SJSA1 (cell line): ENCODE measurements around the gene OPRM1. TPM values are rescaled to one million over a fixed set of nuclear protein-coding genes. Genes with fewer than 3 reads are reported as not detected.
A peak's percentile ranks its signal among the peaks of the same experiment; 100 is the strongest.

Source experiments
- DNase-seq, 2 experiments: peaks; one replicate each; pipeline ENCODE4 v3.0.0-alpha.2; 2015 to 2020; ENCODE audit warnings: low spot score in 2 of 2, low read depth in 1 of 2
- H3K27ac ChIP-seq: fragments of 250-450 bp; sonication (Bioruptor Pico); 2 replicates; pipeline ENCODE4 v1.5.1; 2020; ENCODE audit warnings: mild to moderate bottlenecking, moderate library complexity
- H3K27me3 ChIP-seq: fragments of 250-450 bp; sonication (Bioruptor Pico); replicated peaks from 2 replicates; pipeline ENCODE4 v1.5.1; 2020; ENCODE audit warnings: mild to moderate bottlenecking, moderate library complexity
- H3K36me3 ChIP-seq: fragments of 250-450 bp; sonication (Bioruptor Pico); 2 replicates; pipeline ENCODE4 v1.5.1; 2020; ENCODE audit warnings: mild to moderate bottlenecking
- H3K4me1 ChIP-seq: fragments of 250-450 bp; sonication (Bioruptor Pico); replicated peaks from 2 replicates; pipeline ENCODE4 v1.6.1; 2021; ENCODE audit warnings: mild to moderate bottlenecking
- H3K4me3 ChIP-seq: fragments of 250-450 bp; sonication (Bioruptor Pico); 2 replicates; pipeline ENCODE4 v1.5.1; 2020; ENCODE audit warnings: mild to moderate bottlenecking
- H3K9me3 ChIP-seq: fragments of 250-450 bp; sonication (Bioruptor Pico); replicated peaks from 2 replicates; pipeline ENCODE4 v1.5.1; 2020; ENCODE audit warnings: mild to moderate bottlenecking
- total RNA-seq: library from RNA; depleted of rRNA; stranded (reverse); fragments of >200 nt; shearing (Covaris generic); gene quantifications from 2 replicates; pipeline ENCODE4 v1.2.3, GENCODE V29; 2014; rRNA removed

The OPRM1 gene
- total RNA-seq, result not detected in 2 replicates

DNA sequence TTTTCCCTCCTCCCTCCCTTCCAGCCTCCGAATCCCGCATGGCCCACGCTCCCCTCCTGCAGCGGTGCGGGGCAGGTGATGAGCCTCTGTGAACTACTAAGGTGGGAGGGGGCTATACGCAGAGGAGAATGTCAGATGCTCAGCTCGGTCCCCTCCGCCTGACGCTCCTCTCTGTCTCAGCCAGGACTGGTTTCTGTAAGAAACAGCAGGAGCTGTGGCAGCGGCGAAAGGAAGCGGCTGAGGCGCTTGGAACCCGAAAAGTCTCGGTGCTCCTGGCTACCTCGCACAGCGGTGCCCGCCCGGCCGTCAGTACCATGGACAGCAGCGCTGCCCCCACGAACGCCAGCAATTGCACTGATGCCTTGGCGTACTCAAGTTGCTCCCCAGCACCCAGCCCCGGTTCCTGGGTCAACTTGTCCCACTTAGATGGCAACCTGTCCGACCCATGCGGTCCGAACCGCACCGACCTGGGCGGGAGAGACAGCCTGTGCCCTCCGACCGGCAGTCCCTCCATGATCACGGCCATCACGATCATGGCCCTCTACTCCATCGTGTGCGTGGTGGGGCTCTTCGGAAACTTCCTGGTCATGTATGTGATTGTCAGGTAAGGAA lies at the start of gene OPRM1:
Gene OPRM1 (plus strand): TSS at position 10 of the 612 bp plus-strand sequence. CDS start 305 bp downstream, at position 315.
- H3K4me3 ChIP-seq, result no peak within 1 kb of the TSS
- H3K27me3 ChIP-seq, result no peaks in the 10 kb centered on the region
- peak in 1 of 2 experiments; percentile 49 for DNase-seq
- no peaks in the 10 kb centered on the region for H3K4me1 ChIP-seq
- H3K27ac ChIP-seq, result no peak within 1 kb of the TSS
- no peaks in the 10 kb centered on the region for H3K36me3 ChIP-seq
- no peaks in the 10 kb centered on the region for H3K9me3 ChIP-seq

DNA sequence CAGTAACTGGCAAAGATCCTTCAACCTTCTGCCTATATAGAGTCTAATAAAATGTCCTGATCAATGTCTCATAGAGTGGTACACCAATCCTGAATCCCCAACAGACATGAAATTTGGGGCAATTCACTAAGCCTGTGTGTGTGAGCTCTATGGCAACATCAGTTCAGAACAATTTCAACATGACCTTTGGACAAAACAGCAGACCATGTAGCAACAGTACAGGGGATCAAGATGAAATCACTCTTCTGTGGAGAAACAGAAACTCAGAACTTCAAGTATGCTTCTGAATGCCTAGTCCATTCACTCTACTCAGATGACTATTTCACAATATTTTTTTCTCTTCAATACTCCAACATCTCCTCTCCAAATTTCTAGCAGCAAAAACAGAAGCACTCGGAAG lies 49.1 kb upstream of the OPRM1 start:
- no peaks in the 10 kb centered on the region for H3K9me3 ChIP-seq
- no peak overlapping the region for H3K27ac ChIP-seq
- H3K27me3 ChIP-seq, result no peaks in the 10 kb centered on the region; the same call in none of the 2 replicates
- H3K4me1 ChIP-seq, result no peaks in the 10 kb centered on the region
- H3K36me3 ChIP-seq, result no peaks in the 10 kb centered on the region
- DNase-seq, result no peak
- H3K4me3 ChIP-seq, result no peak overlapping the region

DNA sequence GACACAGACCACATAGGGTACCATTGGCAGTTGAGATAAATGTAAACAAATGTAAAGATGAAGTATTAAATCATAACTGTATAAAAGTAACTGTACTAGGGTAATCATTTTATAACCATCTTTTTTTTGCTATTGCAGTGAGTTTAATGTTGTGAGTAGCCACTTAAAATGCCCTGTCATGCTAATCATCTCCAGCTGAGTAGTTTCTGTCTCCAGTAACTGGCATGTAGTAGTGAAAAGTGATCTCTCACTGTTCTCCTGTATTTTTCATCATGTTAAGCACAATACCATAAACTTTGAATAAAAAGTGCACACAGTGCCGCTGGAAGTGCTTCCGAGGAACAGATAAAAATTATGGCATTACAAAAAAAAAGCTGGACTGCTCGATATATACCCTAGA lies 45.0 kb upstream of the OPRM1 start:
- Histone ChIP-seq H3K27ac (no peak overlapping the region), H3K27me3 (no peaks in the 10 kb centered on the region), H3K36me3 (no peaks in the 10 kb centered on the region), H3K4me3 (no peak overlapping the region), H3K9me3 (no peaks in the 10 kb centered on the region), H3K4me1 (no peaks in the 10 kb centered on the region)
- no peak for DNase-seq

DNA sequence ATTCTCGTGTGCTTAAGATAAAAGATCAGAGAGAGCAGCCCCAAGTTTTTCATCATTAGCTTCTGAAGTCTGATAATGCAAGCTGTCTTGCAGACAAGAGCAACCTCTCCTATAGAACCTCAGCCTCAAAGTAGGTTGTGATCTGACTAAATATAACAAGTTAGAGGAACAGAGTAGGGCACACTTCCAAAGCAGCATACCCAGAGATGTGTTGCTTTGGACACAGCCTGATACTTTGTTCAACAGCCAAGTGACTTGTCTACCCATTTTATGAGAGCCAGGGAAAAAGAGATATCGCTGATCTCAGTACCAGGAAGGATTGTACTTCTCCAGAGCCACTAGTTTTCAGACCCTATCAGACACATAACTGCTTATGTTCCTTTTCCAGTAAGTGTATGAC lies 44.2 kb upstream of the OPRM1 start:
- Histone ChIP-seq H3K4me1 (no peaks in the 10 kb centered on the region), H3K36me3 (no peaks in the 10 kb centered on the region), H3K9me3 (no peaks in the 10 kb centered on the region), H3K27ac (no peak overlapping the region), H3K27me3 (no peaks in the 10 kb centered on the region), H3K4me3 (no peak overlapping the region)
- DNase-seq, result no peak

DNA sequence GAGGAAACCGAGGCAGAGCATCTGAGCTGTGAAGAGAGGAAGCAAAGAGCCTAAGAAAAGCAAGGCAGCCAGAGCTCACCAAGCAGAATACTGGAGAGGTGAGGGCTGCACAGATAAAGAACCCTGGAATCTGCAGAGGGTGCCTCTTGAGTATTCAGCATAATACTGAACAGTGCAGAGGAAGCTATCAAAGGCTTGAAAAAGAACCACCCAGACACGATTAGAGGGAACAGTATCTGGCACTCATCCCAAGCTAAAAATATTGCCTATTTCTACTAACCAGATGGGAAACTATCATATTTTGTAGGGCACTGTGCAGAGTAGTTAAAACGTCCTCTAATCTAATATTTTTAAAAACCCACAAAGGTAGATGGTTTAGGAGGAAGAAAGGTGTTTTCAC lies 41.8 kb upstream of the OPRM1 start:
- 0 out of 2 replicates have a peak, but pooled peaks cover 5% of the 10 kb centered on the region for H3K27me3 ChIP-seq
- no peaks in the 10 kb centered on the region for H3K9me3 ChIP-seq
- H3K36me3 ChIP-seq, result no peaks in the 10 kb centered on the region
- H3K4me1 ChIP-seq, result no peaks in the 10 kb centered on the region
- H3K27ac ChIP-seq, result no peak overlapping the region
- H3K4me3 ChIP-seq, result no peak overlapping the region
- DNase-seq, result no peak

DNA sequence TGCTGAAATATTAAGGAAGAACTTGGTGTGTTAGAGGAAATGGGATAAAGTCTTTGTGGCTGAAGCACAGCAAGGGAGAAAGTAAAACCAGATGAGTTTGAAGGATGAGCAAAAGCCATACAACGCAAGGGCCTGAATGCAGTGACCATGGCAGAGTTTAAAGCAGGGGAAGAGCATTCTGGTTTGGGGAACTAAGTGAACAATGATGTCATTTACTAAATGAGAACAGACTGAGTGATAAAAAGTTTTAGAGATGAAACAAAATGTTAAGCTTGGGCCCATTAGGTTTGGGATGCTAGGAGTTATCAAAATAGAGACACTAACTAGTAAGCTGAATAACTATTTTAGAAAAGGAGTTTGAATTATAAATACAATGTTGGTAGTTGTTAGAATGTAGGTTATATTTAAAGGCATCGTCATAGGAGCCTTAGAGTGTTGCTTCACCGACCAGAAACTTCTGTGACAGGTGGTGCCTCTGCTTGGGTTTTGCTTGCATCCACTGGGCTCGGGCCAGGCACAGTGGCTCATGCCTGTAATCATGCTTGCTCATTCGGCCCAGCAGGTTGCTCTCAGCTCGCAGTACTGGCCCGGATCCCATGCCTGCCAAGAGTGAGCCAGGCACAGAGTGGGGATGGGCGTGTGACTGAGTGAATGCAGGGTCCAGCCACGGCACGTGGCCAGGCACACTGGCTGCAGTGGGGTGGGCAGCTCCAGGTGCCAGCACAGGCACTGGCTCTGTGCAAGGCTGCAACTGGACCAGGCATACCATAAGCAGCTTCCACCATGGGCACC lies 37.4 kb upstream of the OPRM1 start:
- Histone ChIP-seq H3K4me1 (no peaks in the 10 kb centered on the region), H3K27me3 (0 out of 2 replicates have a peak, but pooled peaks cover 5% of the 10 kb centered on the region), H3K36me3 (no peaks in the 10 kb centered on the region), H3K9me3 (no peaks in the 10 kb centered on the region), H3K4me3 (no peak overlapping the region), H3K27ac (no peak overlapping the region)
- DNase-seq, result no peak

DNA sequence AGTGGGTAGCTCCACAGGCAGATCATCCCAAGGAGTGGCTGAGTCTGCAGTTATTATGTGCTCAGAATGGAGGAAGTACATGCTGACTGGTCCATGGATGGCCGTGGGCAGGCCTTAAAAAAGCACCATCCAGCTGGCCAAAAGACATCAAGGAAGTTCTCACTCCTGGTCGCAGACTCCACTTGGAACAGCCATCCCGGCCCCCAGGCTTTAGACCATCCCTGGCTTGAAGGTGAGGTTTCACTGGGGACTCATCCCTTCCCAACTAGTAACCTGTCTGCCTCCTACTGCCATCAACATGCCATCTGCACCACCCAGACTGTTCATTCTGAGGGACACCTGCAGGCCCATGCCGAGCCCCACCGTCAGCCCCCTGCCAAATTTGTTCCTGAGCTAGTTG lies 36.1 kb upstream of the OPRM1 start:
- Histone ChIP-seq H3K27ac (no peak overlapping the region), H3K4me3 (no peak overlapping the region), H3K4me1 (no peaks in the 10 kb centered on the region), H3K9me3 (no peaks in the 10 kb centered on the region), H3K27me3 (0 out of 2 replicates have a peak, but pooled peaks cover 5% of the 10 kb centered on the region), H3K36me3 (no peaks in the 10 kb centered on the region)
- DNase-seq, result no peak

DNA sequence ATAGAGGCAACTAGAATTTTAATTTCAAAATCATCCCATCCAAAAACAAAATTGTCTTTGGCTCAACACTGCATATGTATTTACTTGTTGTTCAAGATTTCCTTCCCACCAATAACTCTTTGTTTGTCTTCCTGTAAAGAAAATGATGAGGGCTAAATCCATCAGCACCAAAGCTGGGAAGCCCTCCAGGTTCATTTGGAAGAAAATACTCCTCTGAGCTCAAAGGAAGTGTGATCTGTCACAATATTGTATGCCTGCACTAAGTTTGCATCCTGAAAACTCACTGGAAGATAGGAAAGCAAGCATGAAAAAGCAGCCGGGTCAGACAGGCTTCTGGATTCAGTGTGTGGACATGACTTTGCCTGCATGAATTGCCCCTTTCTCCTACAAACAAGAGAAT lies 28.7 kb upstream of the OPRM1 start:
- H3K27me3 ChIP-seq, result no peaks in the 10 kb centered on the region
- no peak for DNase-seq
- no peak overlapping the region for H3K27ac ChIP-seq
- H3K4me3 ChIP-seq, result no peak overlapping the region
- H3K9me3 ChIP-seq, result no peaks in the 10 kb centered on the region
- H3K36me3 ChIP-seq, result no peaks in the 10 kb centered on the region
- no peaks in the 10 kb centered on the region for H3K4me1 ChIP-seq

DNA sequence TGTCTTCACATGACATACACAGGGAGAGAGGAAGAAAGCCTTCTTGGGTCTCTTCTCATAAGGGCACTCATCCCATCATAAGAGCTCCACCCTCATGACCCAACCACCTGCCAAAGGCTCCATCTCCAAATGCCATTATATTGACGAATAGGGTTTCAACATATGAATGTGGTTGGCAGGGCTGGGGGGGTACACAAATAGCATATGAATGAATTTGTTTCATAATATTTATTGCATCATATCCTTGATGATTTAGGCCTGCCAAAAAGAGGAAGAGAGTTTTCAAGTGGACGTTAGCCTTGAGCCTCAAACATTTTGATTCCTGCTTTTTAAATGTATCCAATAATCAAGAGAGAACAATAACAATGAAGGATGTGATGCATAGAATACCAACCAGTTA lies 26.2 kb upstream of the OPRM1 start:
- Histone ChIP-seq H3K4me3 (no peak overlapping the region), H3K9me3 (no peaks in the 10 kb centered on the region), H3K36me3 (no peaks in the 10 kb centered on the region), H3K27ac (no peak overlapping the region), H3K27me3 (no peaks in the 10 kb centered on the region), H3K4me1 (no peaks in the 10 kb centered on the region)
- DNase-seq, result no peak

DNA sequence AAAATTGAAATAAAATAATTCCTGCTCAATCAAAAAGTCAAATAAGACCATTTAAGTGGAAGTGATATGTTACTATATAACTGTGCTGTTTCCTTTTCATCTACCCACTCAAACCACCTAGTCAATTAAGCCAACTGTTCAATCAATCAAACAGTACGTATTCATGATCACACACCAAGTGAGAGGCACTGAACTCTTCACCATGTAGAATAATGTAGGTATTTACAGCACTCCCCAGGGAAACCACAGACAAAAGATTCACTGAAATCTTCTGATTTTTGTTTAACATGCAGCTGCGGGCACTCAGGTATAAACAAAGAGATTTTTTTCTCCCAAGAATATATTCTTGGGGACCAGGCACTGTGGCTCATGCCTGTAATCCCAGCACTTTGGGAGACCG lies 21.3 kb upstream of the OPRM1 start:
- Histone ChIP-seq H3K27me3 (no peaks in the 10 kb centered on the region), H3K36me3 (no peaks in the 10 kb centered on the region), H3K27ac (no peak overlapping the region), H3K4me1 (no peaks in the 10 kb centered on the region), H3K9me3 (no peaks in the 10 kb centered on the region), H3K4me3 (no peak overlapping the region)
- no peak for DNase-seq

DNA sequence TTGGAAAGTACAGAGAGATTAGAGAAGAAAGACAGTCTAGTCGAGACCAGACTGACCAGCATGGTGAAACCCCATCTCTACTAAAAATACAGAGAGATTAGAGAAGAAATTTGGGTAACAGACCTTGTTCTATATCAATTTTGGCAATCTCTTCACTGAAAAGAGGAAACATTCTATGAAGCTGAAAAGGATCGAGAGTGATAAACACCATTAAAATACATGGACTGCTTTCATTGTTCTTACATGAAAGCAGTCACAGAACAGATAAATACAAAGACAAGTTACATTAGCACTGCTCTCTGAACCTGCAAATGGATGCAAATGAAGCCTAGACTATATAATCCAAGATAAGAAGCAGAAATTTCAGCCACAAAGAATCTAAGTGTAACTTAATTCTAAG lies 8.4 kb upstream of the OPRM1 start:
- Histone ChIP-seq H3K36me3 (no peaks in the 10 kb centered on the region), H3K9me3 (no peaks in the 10 kb centered on the region), H3K27ac (no peak overlapping the region), H3K4me3 (no peak overlapping the region), H3K27me3 (no peaks in the 10 kb centered on the region), H3K4me1 (no peaks in the 10 kb centered on the region)
- DNase-seq, result no peak

DNA sequence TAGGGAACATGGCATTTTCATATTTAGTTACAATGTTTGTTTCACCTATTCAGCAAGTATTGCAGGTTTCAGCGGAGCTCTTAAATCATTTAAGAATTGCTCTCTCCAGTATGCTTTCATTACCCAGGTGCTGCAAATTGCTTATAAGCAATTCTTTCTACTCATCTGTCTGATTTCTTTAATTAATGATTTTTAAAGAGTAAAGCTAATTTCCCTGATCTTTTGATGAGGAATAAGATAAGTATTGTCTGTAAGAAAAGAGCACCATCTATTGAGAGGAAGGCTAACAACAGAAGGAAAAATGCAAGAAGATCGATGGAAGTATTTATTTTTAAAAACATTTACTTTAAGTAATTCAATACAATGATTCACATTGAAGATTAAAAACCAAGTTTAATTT lies 2.0 kb downstream of the OPRM1 start:
- Histone ChIP-seq H3K27ac (no peak overlapping the region), H3K36me3 (no peaks in the 10 kb centered on the region), H3K4me3 (no peak overlapping the region), H3K9me3 (no peaks in the 10 kb centered on the region), H3K4me1 (no peaks in the 10 kb centered on the region), H3K27me3 (no peaks in the 10 kb centered on the region)
- DNase-seq, result no peak

DNA sequence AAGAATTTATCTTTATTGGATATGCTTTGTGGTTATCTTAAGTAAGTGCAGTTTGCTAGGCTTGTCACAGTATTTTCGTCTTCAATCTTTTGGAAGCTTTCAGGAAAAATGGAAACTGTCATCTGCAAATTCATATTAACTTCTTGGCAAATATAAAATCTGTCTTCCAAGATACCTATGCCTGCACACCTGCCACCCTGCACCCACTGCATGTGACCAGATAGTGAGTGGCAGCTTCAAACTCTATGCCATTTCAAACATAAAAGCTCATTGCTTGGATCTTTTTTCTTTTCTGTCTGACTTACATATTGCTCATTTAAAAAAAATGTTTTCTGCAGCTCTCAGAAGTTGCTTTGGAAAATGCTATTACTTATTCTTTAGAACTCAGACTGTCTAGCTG lies 14.1 kb downstream of the OPRM1 start:
- no peaks in the 10 kb centered on the region for H3K27me3 ChIP-seq
- H3K9me3 ChIP-seq, result no peaks in the 10 kb centered on the region
- no peak for DNase-seq
- no peaks in the 10 kb centered on the region for H3K4me1 ChIP-seq
- H3K27ac ChIP-seq, result no peak overlapping the region
- H3K4me3 ChIP-seq, result no peak overlapping the region
- no peaks in the 10 kb centered on the region for H3K36me3 ChIP-seq

DNA sequence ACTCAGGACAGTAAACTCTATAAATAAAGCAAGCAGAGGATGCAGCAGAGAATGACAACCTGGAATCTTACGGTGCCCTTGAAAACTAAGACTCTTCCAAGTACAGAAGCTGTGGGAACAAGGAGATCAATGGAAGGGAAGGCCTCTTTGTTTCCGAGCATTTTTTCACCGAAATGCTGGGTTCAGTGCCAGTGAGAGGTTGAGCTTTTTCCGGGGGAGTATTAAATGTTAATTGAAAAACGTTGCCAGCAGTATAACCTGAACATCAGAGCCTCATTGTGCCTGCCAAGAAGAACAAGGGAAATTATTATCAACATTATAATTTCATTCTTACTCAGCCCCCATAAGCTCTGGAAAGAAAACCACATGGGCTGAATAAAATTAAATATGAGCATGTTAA lies 17.5 kb downstream of the OPRM1 start:
- H3K27me3 ChIP-seq, result no peaks in the 10 kb centered on the region
- no peak for DNase-seq
- H3K9me3 ChIP-seq, result no peaks in the 10 kb centered on the region
- no peaks in the 10 kb centered on the region for H3K4me1 ChIP-seq
- H3K4me3 ChIP-seq, result no peak overlapping the region
- no peak overlapping the region for H3K27ac ChIP-seq
- no peaks in the 10 kb centered on the region for H3K36me3 ChIP-seq
